HT1080 (cell line): ENCODE results near the gene PPIP5K2. TPM values are rescaled to one million over a fixed set of nuclear protein-coding genes. Genes with fewer than 3 reads are reported as not detected.
A peak's percentile ranks its signal among the peaks of the same experiment; 100 is the strongest.
"Not testable (repeated sequence)": the region's sequence is repeated elsewhere in the genome, so short reads cannot be mapped to it uniquely, and the experiment has no call there.

Experiments
- DNase-seq: peaks from one replicate; pipeline ENCODE4 v3.0.0-alpha.2; 2015; ENCODE audit warnings: low read depth
- total RNA-seq: library from RNA; depleted of rRNA; stranded (reverse); fragments of >200 nt; shearing (Covaris generic); gene quantifications from 2 replicates; pipeline ENCODE4 v1.2.3, GENCODE V29; 2014

PPIP5K2 gene
- total RNA-seq, 1 experiment from 2014 or later, result 40.7 TPM

- peak; percentile 10 for DNase-seq
These were observed 603 bp downstream of the PPIP5K2 start for GRCh38 chr5:103120607-103121200.

GRCh38 chr5:103122242-103122641, 2.1 kb downstream of the PPIP5K2 start:
- no peak for DNase-seq

GRCh38 chr5:103126557-103126956, 6.5 kb downstream of the PPIP5K2 start:
- DNase-seq, result no peak

- no peak for DNase-seq
These were observed 7.3 kb downstream of the PPIP5K2 start for GRCh38 chr5:103127292-103127817.

GRCh38 chr5:103128202-103128601, 8.1 kb downstream of the PPIP5K2 start:
- DNase-seq, result no peak

- no peak for DNase-seq
These were observed 12.6 kb downstream of the PPIP5K2 start for GRCh38 chr5:103132684-103133083.

GRCh38 chr5:103133231-103133630, 13.1 kb downstream of the PPIP5K2 start:
- DNase-seq, result no peak

GRCh38 chr5:103135461-103135860, 15.4 kb downstream of the PPIP5K2 start:
- DNase-seq, result no peak

- DNase-seq, result no peak
These were observed 18.1 kb downstream of the PPIP5K2 start for GRCh38 chr5:103138202-103138690.

GRCh38 chr5:103139264-103139865, 19.3 kb downstream of the PPIP5K2 start:
- peak; percentile 55 for DNase-seq

- not testable (repeated sequence) for DNase-seq
These were observed 22.0 kb downstream of the PPIP5K2 start for GRCh38 chr5:103142132-103142531.

- DNase-seq, result no peak
These were observed 25.1 kb downstream of the PPIP5K2 start for GRCh38 chr5:103145196-103145595.

- no peak for DNase-seq
These were observed 28.1 kb downstream of the PPIP5K2 start for GRCh38 chr5:103148213-103148612.

GRCh38 chr5:103151156-103151555, 31.1 kb downstream of the PPIP5K2 start:
- no peak for DNase-seq

- no peak for DNase-seq
These were observed 46.6 kb downstream of the PPIP5K2 start for GRCh38 chr5:103166706-103167105.

GRCh38 chr5:103174147-103174546, 54.0 kb downstream of the PPIP5K2 start:
- DNase-seq, result no peak

- DNase-seq, result no peak
These were observed 57.4 kb downstream of the PPIP5K2 start for GRCh38 chr5:103177543-103177942.

GRCh38 chr5:103178167-103178566, 58.1 kb downstream of the PPIP5K2 start:
- DNase-seq, result no peak

GRCh38 chr5:103186152-103186551, 66.1 kb downstream of the PPIP5K2 start:
- DNase-seq, result no peak

- DNase-seq, result no peak
These were observed 68.3 kb downstream of the PPIP5K2 start for GRCh38 chr5:103188436-103188835.

- no peak for DNase-seq
These were observed 83.1 kb downstream of the PPIP5K2 start for GRCh38 chr5:103203226-103203625.

- DNase-seq, result not testable (repeated sequence)
These were observed 84.9 kb downstream of the PPIP5K2 start for GRCh38 chr5:103204990-103205389.
